ENCODE results near the gene ACTG1.

The ACTG1 gene

DNA sequence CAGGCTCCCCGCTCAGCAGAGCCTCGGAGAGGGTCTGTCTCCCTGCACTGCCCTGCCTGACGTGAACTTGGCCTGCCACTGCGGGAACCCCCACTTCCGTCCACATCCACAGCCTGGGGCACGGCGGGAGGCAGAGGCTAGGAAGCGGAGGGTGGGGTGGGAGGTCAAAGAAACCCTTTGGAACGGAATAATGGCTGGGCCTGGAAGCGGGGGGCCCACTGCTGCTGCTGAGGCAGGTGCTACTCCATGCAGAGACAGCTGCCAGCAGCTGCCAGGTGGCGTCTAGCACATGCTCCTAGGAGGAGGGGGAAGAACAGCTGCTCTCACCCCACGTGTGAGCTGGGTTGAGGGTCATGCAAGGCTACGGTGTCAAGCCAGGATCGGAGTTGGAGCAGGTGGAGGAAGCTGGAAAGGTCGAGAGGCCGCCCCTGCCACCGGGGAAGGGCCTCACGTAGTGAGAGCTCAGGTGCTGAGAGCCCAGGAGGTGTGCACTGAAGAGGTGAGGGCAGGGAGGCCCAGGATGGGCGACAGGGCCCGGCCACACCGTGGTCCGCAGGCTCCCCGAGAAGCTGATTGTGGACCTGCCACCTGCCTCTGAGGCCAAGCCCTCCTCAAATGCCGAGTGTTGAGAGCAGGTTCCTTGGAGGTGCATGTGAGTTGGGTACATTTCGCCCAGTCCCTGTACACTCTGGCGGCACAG, 25.4 kb upstream of the ACTG1 start:
- H3K23ac ChIP-seq (ENCODE audit: low read length in 2 of 2): no peak overlapping the region
- no peaks in the 10 kb centered on the region for H3K9me3 ChIP-seq (ENCODE audit: control insufficient read depth, low read length)
- H2BK5ac ChIP-seq (ENCODE audit: low read depth, low read length, poor library complexity, severe bottlenecking): no peak overlapping the region
- no peak overlapping the region for H3K14ac ChIP-seq (ENCODE audit: low read length in 2 of 2)
- H4K91ac ChIP-seq (ENCODE audit: low read length): no peak overlapping the region
- WGBS: 81% methylated on average over 26 of the region's 26 CpGs
- H3K79me1 ChIP-seq (replicated peaks; ENCODE audit: low read length, poor library complexity, severe bottlenecking): no peaks in the 10 kb centered on the region
- H3K18ac ChIP-seq (ENCODE audit: low read depth in 1 of 2, low read length in 2 of 2): no peak overlapping the region
- no peak for DNase-seq
- peaks cover 20 to 41% of the 10 kb centered on the region in 2 experiments for H3K27me3 ChIP-seq (ENCODE audit: control insufficient read depth in 1 of 2, insufficient read depth in 1 of 2, low read length in 2 of 2)
- no peak overlapping the region for H2AK5ac ChIP-seq (ENCODE audit: low read length, severe bottlenecking)
- H2AFZ ChIP-seq (ENCODE audit: low read depth, low read length): no peak overlapping the region
- H2BK120ac ChIP-seq (ENCODE audit: low read depth, low read length): no peak overlapping the region
- no peak overlapping the region for H3K4me3 ChIP-seq (ENCODE audit: insufficient read depth in 1 of 2, low read depth in 1 of 2, low read length in 2 of 2)
- no peak overlapping the region for H3K4ac ChIP-seq (ENCODE audit: low read depth in 1 of 2, low read length in 2 of 2)
- H3K27ac ChIP-seq (ENCODE audit: low read length, poor library complexity, severe bottlenecking): no peak overlapping the region
- no peak overlapping the region for H4K8ac ChIP-seq (ENCODE audit: low read length)
- H3K36me3 ChIP-seq (ENCODE audit: control insufficient read depth in 1 of 2, insufficient read depth in 2 of 2, low read depth in 1 of 2, low read length in 2 of 2): peaks cover 40 to 49% of the 10 kb centered on the region in 2 experiments
- no peak overlapping the region for H2BK12ac ChIP-seq (ENCODE audit: low read length in 2 of 2)
- peaks cover 23% of the 10 kb centered on the region for H3K4me1 ChIP-seq (ENCODE audit: control insufficient read depth, insufficient read depth, low read depth, low read length)
- no peak overlapping the region for H2BK15ac ChIP-seq (ENCODE audit: low read depth, poor library complexity, severe bottlenecking)
- H3K9ac ChIP-seq (ENCODE audit: low read length): no peak overlapping the region
- H3K4me2 ChIP-seq (ENCODE audit: low read length, poor library complexity, severe bottlenecking): no peak overlapping the region

DNA sequence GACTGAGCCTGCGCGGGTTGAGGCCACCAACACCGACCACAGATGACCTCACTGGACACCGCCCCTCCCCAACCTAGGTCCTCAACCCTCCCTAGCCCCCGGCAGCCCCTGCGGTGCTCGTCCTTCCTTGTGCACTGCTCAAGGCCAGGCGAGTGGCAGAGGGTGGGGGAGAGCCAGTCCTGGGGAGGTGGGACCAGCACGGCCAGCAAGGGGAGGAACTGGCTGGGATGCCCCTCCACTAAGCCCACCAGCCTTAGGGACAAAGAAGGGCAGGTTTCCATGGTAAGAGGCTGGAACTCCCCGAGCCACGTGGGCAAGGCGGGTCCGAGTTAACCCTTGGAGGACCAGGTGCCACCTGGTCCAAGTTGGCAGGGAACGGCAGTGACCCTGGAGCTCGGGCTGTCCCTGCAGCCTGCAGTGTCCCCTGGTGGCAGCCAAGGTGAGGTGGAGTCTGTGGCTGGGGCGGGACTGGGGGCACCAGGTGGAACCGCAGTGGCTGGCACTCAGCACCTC, 24.8 kb upstream of the ACTG1 start:
- Histone ChIP-seq H3K9ac (ENCODE audit: low read length) (no peak overlapping the region), H2AK5ac (ENCODE audit: low read length, severe bottlenecking) (no peak overlapping the region), H4K91ac (ENCODE audit: low read length) (no peak overlapping the region), H3K36me3 (ENCODE audit: control insufficient read depth in 1 of 2, insufficient read depth in 2 of 2, low read depth in 1 of 2, low read length in 2 of 2) (peaks cover 34 to 43% of the 10 kb centered on the region in 2 experiments), H3K23ac (ENCODE audit: low read length in 2 of 2) (no peak overlapping the region), H2BK5ac (ENCODE audit: low read depth, low read length, poor library complexity, severe bottlenecking) (no peak overlapping the region), H3K4me2 (ENCODE audit: low read length, poor library complexity, severe bottlenecking) (no peak overlapping the region), H3K4ac (ENCODE audit: low read depth in 1 of 2, low read length in 2 of 2) (no peak overlapping the region), H2BK15ac (ENCODE audit: low read depth, poor library complexity, severe bottlenecking) (no peak overlapping the region), H3K4me3 (ENCODE audit: insufficient read depth in 1 of 2, low read depth in 1 of 2, low read length in 2 of 2) (no peak overlapping the region), H3K27me3 (ENCODE audit: control insufficient read depth in 1 of 2, insufficient read depth in 1 of 2, low read length in 2 of 2) (peaks cover 20 to 44% of the 10 kb centered on the region in 2 experiments), H3K79me1 (replicated peaks; ENCODE audit: low read length, poor library complexity, severe bottlenecking) (no peaks in the 10 kb centered on the region), H3K4me1 (ENCODE audit: control insufficient read depth, insufficient read depth, low read depth, low read length) (peaks cover 23% of the 10 kb centered on the region), H2BK120ac (ENCODE audit: low read depth, low read length) (no peak overlapping the region), H3K14ac (ENCODE audit: low read length in 2 of 2) (no peak overlapping the region), H3K18ac (ENCODE audit: low read depth in 1 of 2, low read length in 2 of 2) (no peak overlapping the region), H2BK12ac (ENCODE audit: low read length in 2 of 2) (no peak overlapping the region), H2AFZ (ENCODE audit: low read depth, low read length) (no peak overlapping the region), H3K9me3 (ENCODE audit: control insufficient read depth, low read length) (no peaks in the 10 kb centered on the region), H3K27ac (ENCODE audit: low read length, poor library complexity, severe bottlenecking) (no peak overlapping the region), H4K8ac (ENCODE audit: low read length) (no peak overlapping the region)
- 19% methylated on average over 13 of the region's 17 CpGs for WGBS
- no peak for DNase-seq

GRCh38 chr17:81536299-81537290, 24.0 kb upstream of the ACTG1 start:
- 22% methylated on average over 73 of the region's 89 CpGs for WGBS
- no peak overlapping the region for H3K4me3 ChIP-seq (ENCODE audit: insufficient read depth in 1 of 2, low read depth in 1 of 2, low read length in 2 of 2)
- peaks cover 23% of the 10 kb centered on the region for H3K4me1 ChIP-seq (ENCODE audit: control insufficient read depth, insufficient read depth, low read depth, low read length)
- no peak overlapping the region for H3K18ac ChIP-seq (ENCODE audit: low read depth in 1 of 2, low read length in 2 of 2)
- no peak overlapping the region for H3K4ac ChIP-seq (ENCODE audit: low read depth in 1 of 2, low read length in 2 of 2)
- no peak overlapping the region for H4K8ac ChIP-seq (ENCODE audit: low read length)
- no peak overlapping the region for H2AK5ac ChIP-seq (ENCODE audit: low read length, severe bottlenecking)
- no peak overlapping the region for H2BK12ac ChIP-seq (ENCODE audit: low read length in 2 of 2)
- H3K9ac ChIP-seq (ENCODE audit: low read length): no peak overlapping the region
- no peak overlapping the region for H2BK5ac ChIP-seq (ENCODE audit: low read depth, low read length, poor library complexity, severe bottlenecking)
- no peak overlapping the region for H2BK15ac ChIP-seq (ENCODE audit: low read depth, poor library complexity, severe bottlenecking)
- peaks cover 20 to 44% of the 10 kb centered on the region in 2 experiments for H3K27me3 ChIP-seq (ENCODE audit: control insufficient read depth in 1 of 2, insufficient read depth in 1 of 2, low read length in 2 of 2)
- DNase-seq: no peak
- H3K4me2 ChIP-seq (ENCODE audit: low read length, poor library complexity, severe bottlenecking): no peak overlapping the region
- H2BK120ac ChIP-seq (ENCODE audit: low read depth, low read length): no peak overlapping the region
- no peaks in the 10 kb centered on the region for H3K79me1 ChIP-seq (replicated peaks; ENCODE audit: low read length, poor library complexity, severe bottlenecking)
- H3K27ac ChIP-seq (ENCODE audit: low read length, poor library complexity, severe bottlenecking): no peak overlapping the region
- no peak overlapping the region for H3K14ac ChIP-seq (ENCODE audit: low read length in 2 of 2)
- H3K36me3 ChIP-seq (ENCODE audit: control insufficient read depth in 1 of 2, insufficient read depth in 2 of 2, low read depth in 1 of 2, low read length in 2 of 2): peaks cover 30 to 39% of the 10 kb centered on the region in 2 experiments
- peak overlapping the region in 1 of 2 experiments; percentile 53 for H3K23ac ChIP-seq (ENCODE audit: low read length in 2 of 2)
- H3K9me3 ChIP-seq (ENCODE audit: control insufficient read depth, low read length): no peaks in the 10 kb centered on the region
- H4K91ac ChIP-seq (ENCODE audit: low read length): no peak overlapping the region
- H2AFZ ChIP-seq (ENCODE audit: low read depth, low read length): no peak overlapping the region

Measured in mesenchymal stem cell (in vitro differentiated cells and primary cell).